GM12872 (cell line): ENCODE results near the gene MRPS15.

ENCODE experiments used
- CTCF ChIP-seq: IDR thresholded peaks from 3 replicates; pipeline ENCODE4 v1.5.1; 2011; ENCODE audit warnings: low read depth, mild to moderate bottlenecking, low read length, moderate library complexity; ENCODE audit not compliant: insufficient read depth

MRPS15 gene

GRCh38 chr1:36408479-36408878 is 55.7 kb downstream of the MRPS15 start:
- TF ChIP-seq CTCF = no peak

- no peak for TF ChIP-seq CTCF
Measured at GRCh38 chr1:36406440-36406839, 57.7 kb downstream of the MRPS15 start.
